ENCODE results near the gene NFKBIB.

- TF ChIP-seq EZH2 (IDR thresholded peaks at IDR 0.05; ENCODE audit: low read length, unreplicated experiment) (no peak), CTCF (conservative IDR thresholded peaks at IDR 0.05; ENCODE audit: low read depth, low read length) (no peak)
These were observed 33.8 kb downstream of the NFKBIB start for GRCh38 chr19:38933544-38933943.

All from PC-3 (cell line).